HS-5 (cell line): Measurements from ENCODE around the gene ART4.

Experiments
- DNase-seq: peaks from one replicate; pipeline ENCODE4 v3.0.0-alpha.2; 2012; ENCODE audit warnings: low read depth

The ART4 gene

GRCh38 chr12:14843425-14843887 lies at the start of gene ART4:
Gene ART4 (minus strand): TSS chr12:14843526. CDS start chr12:14843113, 413 bp downstream.
- DNase-seq: no peak

- DNase-seq: no peak
Measured at GRCh38 chr12:14892726-14893505, 49.6 kb upstream of the ART4 start.

- DNase-seq: no peak
Measured at GRCh38 chr12:14890701-14891100, 47.4 kb upstream of the ART4 start.

GRCh38 chr12:14886271-14886670 lies 42.9 kb upstream of the ART4 start:
- no peak for DNase-seq

- no peak for DNase-seq
Measured at GRCh38 chr12:14885718-14886221, 42.4 kb upstream of the ART4 start, which contains the start of gene MGP. Gene MGP (minus strand): TSS chr12:14885854. CDS start chr12:14885791, 63 bp downstream.

- DNase-seq: peak; percentile 36
Measured at GRCh38 chr12:14884458-14884878, 41.1 kb upstream of the ART4 start.

- no peak for DNase-seq
Measured at GRCh38 chr12:14883686-14884085, 40.4 kb upstream of the ART4 start.

GRCh38 chr12:14880890-14881453 lies 37.6 kb upstream of the ART4 start:
- DNase-seq: no peak

- no peak for DNase-seq
Measured at GRCh38 chr12:14879222-14879933, 36.1 kb upstream of the ART4 start.

GRCh38 chr12:14878488-14878887 lies 35.2 kb upstream of the ART4 start:
- DNase-seq: no peak

- DNase-seq: no peak
Measured at GRCh38 chr12:14876833-14877232, 33.5 kb upstream of the ART4 start.

- peak; percentile 42 for DNase-seq
Measured at GRCh38 chr12:14874882-14875281, 31.6 kb upstream of the ART4 start.

GRCh38 chr12:14873440-14874185 lies 30.3 kb upstream of the ART4 start:
- no peak for DNase-seq

GRCh38 chr12:14871886-14872285 lies 28.6 kb upstream of the ART4 start:
- DNase-seq: no peak

- DNase-seq: no peak
Measured at GRCh38 chr12:14871247-14871646, 27.9 kb upstream of the ART4 start.

- no peak for DNase-seq
Measured at GRCh38 chr12:14868916-14869506, 25.7 kb upstream of the ART4 start.

- DNase-seq: no peak
Measured at GRCh38 chr12:14860490-14860889, 17.2 kb upstream of the ART4 start.

- DNase-seq: no peak
Measured at GRCh38 chr12:14858513-14858912, 15.2 kb upstream of the ART4 start.

GRCh38 chr12:14854586-14855183 lies 11.4 kb upstream of the ART4 start:
- no peak for DNase-seq

- DNase-seq: no peak
Measured at GRCh38 chr12:14853961-14854360, 10.6 kb upstream of the ART4 start.

- DNase-seq: no peak
Measured at GRCh38 chr12:14852880-14853279, 9.6 kb upstream of the ART4 start.
